OCI-LY7 (cell line): ENCODE results near the gene SPNS2. TPM values are rescaled to one million over a fixed set of nuclear protein-coding genes. Genes with fewer than 3 reads are reported as not detected.

Experiments used
- BruUV-seq: library from RNA; stranded (reverse); fragments of 400-500 nt; replicated peaks from 2 replicates; lab custom pipeline; 2021; lab: Mats Ljungman, UMichigan
- CTCF ChIA-PET: fragments of 300-600 bp; sonication (Branson Sonifier 250); formaldehyde crosslinking; loops from one replicate; lab custom pipeline; 2022; ENCODE audit warnings: antibody characterized with exemption; ENCODE audit not compliant: unreplicated experiment; lab: Charles Lee
- POLR2A ChIA-PET: fragments of 300-600 bp; sonication (Branson Sonifier 250); formaldehyde crosslinking; loops from one replicate; lab custom pipeline; 2022; ENCODE audit warnings: antibody characterized with exemption; lab: Charles Lee
- DNase-seq: peaks from one replicate; pipeline ENCODE4 v3.0.0-alpha.2; 2015; ENCODE audit warnings: low spot score
- H2AFZ ChIP-seq: fragments of 200-600 bp; sonication (generic), shearing (Covaris generic); 2 replicates; pipeline ENCODE4 v1.6.1; 2014; ENCODE audit warnings: mild to moderate bottlenecking, antibody characterized with exemption, low read length, moderate library complexity
- H3K27ac ChIP-seq: fragments of 200-600 bp; sonication (generic); 2 replicates; pipeline ENCODE4 v1.5.1; 2014; ENCODE audit warnings: mixed run types, low read depth, mild to moderate bottlenecking, moderate library complexity, low read length, inconsistent platforms; ENCODE audit not compliant: poor library complexity, severe bottlenecking
- H3K36me3 ChIP-seq: fragments of 200-600 bp; sonication (generic); 2 replicates; pipeline ENCODE4 v1.6.1; 2014; ENCODE audit warnings: mild to moderate bottlenecking, antibody characterized with exemption, low read length, moderate library complexity, mixed read lengths; ENCODE audit not compliant: insufficient read depth
- H3K4me1 ChIP-seq: fragments of 200-600 bp; sonication (generic); 2 replicates; pipeline ENCODE4 v1.5.1; 2014; ENCODE audit warnings: mild to moderate bottlenecking, low read length; ENCODE audit not compliant: insufficient read depth, poor library complexity, severe bottlenecking
- H3K4me2 ChIP-seq: fragments of 200-600 bp; sonication (generic); 2 replicates; pipeline ENCODE4 v1.6.1; 2014; ENCODE audit warnings: mild to moderate bottlenecking, low read length
- H3K4me3 ChIP-seq: fragments of 200-600 bp; sonication (generic); 2 replicates; pipeline ENCODE4 v1.5.1; 2014; ENCODE audit warnings: mild to moderate bottlenecking, low read depth, low read length; ENCODE audit not compliant: poor library complexity, severe bottlenecking
- H3K79me2 ChIP-seq: fragments of 200-600 bp; sonication (generic); 2 replicates; pipeline ENCODE4 v1.6.1; 2016; ENCODE audit warnings: low read depth, mild to moderate bottlenecking, low read length, moderate library complexity, mixed read lengths; ENCODE audit not compliant: insufficient read depth
- H3K9me2 ChIP-seq: fragments of 200-600 bp; sonication (generic); 2 replicates; pipeline ENCODE4 v1.6.1; 2016; ENCODE audit warnings: mild to moderate bottlenecking, low read length, mixed read lengths; ENCODE audit not compliant: insufficient read depth
- H3K9me3 ChIP-seq: fragments of 200-600 bp; sonication (generic); 2 replicates; pipeline ENCODE4 v1.6.1; 2014; ENCODE audit warnings: mild to moderate bottlenecking, mixed run types, low read length, mixed read lengths
- H4K20me1 ChIP-seq: fragments of 200-600 bp; sonication (generic); 2 replicates; pipeline ENCODE4 v1.6.1; 2014; ENCODE audit warnings: mild to moderate bottlenecking, antibody characterized with exemption, low read length, moderate library complexity, mixed read lengths; ENCODE audit not compliant: insufficient read depth
- CTCF ChIP-seq: fragments of 200-600 bp; sonication (generic); conservative IDR thresholded peaks from 2 replicates; pipeline ENCODE4 v1.5.1; 2014; ENCODE audit warnings: mild to moderate bottlenecking, antibody characterized with exemption, low read length, moderate library complexity, mixed read lengths
- EZH2phosphoT487 ChIP-seq: fragments of 200-600 bp; sonication (generic); IDR thresholded peaks from 2 replicates; pipeline ENCODE4 v1.6.1; 2018; ENCODE audit warnings: low read depth, borderline replicate concordance, mild to moderate bottlenecking, mixed run types, antibody characterized with exemption, low read length, moderate library complexity, mixed read lengths
- intact Hi-C: fragments of 100-400 bp; cut with micrococcal nuclease; formaldehyde crosslinking; loops from one replicate; pipeline ENCODE4 v1.10.0; 2022; ENCODE audit not compliant: unreplicated experiment
- total RNA-seq, 2 experiments: library from RNA; depleted of rRNA in 1 of 2; stranded (reverse); fragments of >200 nt in 1 of 2; shearing (Covaris generic) in 1 of 2; gene quantifications; 2 replicates each; pipeline ENCODE4 v1.2.3, GENCODE V29; 2014 to 2022

The SPNS2 gene
- total RNA-seq, 2 experiments from 2014 or later: 1.6 to 5.4 TPM

DNA sequence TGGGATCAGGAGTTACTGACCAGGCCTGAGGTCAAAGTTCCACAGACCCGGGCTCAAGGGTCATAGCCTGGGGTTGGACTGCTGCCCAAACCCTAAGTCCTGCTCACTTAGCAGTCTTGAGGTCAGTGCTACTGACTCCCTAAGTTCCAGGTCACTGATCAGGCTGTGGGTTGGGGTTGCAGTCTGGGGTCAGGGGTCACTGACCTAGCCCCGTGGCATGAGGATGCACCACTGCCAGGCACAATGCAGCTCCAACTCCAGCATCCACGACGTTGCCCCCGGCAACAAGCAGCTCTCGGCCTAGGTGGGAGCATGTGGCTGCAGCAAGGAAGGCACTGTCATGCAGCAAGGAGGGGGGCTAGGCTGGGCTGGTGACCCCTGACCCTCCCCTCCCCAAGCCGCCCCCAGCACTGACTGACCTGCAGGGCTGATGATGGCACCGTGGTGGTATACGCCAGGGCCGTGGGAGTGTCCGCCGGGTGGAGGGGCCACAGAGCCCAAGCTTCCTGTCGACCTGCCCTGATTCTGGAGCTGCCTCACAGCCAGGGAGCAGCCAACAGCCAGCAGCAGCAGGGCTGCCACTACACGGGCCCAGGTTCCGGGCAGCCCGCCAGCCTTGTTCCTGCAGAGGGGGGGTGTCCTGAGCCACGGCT, 60.6 kb downstream of the SPNS2 start:
- H3K27ac ChIP-seq: no peak overlapping the region
- POLR2A ChIA-PET: no interaction called here

DNA sequence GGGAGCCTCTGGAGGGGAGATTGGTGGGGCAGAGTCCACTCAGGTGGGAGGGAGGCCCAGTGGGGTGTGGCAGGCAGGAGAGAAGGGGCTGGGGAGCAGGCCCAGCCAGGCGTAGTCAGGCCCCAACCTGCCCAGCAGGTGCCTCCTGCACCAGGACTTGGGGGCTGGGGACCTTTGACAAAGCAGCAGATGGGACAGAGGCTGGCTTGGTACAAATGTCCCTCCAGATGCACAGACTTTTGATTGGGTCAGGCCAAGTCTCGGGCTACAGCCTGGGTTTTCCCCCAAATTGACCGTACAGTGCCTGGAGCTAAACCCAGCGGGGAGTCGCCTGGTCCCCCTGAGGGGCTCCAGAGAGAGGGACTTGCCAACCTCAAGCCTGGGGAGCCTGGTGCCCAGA, 61.3 kb downstream of the SPNS2 start:
- ChIA-PET CTCF (no interaction called here), POLR2A (no interaction called here)
- Histone ChIP-seq H3K27ac (no peak overlapping the region), H3K9me2 (no peaks in the 10 kb centered on the region), H4K20me1 (no peaks in the 10 kb centered on the region), H3K4me3 (no peak overlapping the region), H3K4me2 (no peak overlapping the region), H3K36me3 (0 out of 2 replicates have a peak, but pooled peaks cover under 1% of the 10 kb centered on the region), H3K4me1 (peaks cover 38% of the 10 kb centered on the region), H3K79me2 (peaks cover 2% of the 10 kb centered on the region; the same call in 1 of the 2 replicates), H3K9me3 (no peaks in the 10 kb centered on the region), H2AFZ (no peak overlapping the region)
- DNase-seq: no peak
- no TSS peak for BruUV-seq
- intact Hi-C loops: loop anchor here (5.0 to 10.0 kb wide), 2 partner anchors 145 to 418 kb away; partner anchors contain the start of genes CYB5D2, PELP1 and ZZEF1
- TF ChIP-seq EZH2phosphoT487: no peak
- no peak for TF ChIP-seq CTCF

More for the DNA sequence above, 60.6 kb downstream of the SPNS2 start:
- Histone ChIP-seq H3K4me2 (no peak overlapping the region), H3K4me1 (peaks cover 38% of the 10 kb centered on the region), H2AFZ (no peak overlapping the region), H3K36me3 (peaks cover 7% of the 10 kb centered on the region), H3K9me3 (no peaks in the 10 kb centered on the region), H3K4me3 (no peak overlapping the region), H3K9me2 (no peaks in the 10 kb centered on the region), H3K79me2 (peaks cover 9% of the 10 kb centered on the region), H4K20me1 (no peaks in the 10 kb centered on the region)
- BruUV-seq: no TSS peak
- CTCF ChIA-PET: no interaction called here
- intact Hi-C loops: loop anchor here (5.0 kb wide), 1 partner anchor 417 kb away; the partner anchor contains the start of genes CYB5D2 and ZZEF1
- TF ChIP-seq EZH2phosphoT487 (no peak), CTCF (no peak)
- no peak for DNase-seq

DNA sequence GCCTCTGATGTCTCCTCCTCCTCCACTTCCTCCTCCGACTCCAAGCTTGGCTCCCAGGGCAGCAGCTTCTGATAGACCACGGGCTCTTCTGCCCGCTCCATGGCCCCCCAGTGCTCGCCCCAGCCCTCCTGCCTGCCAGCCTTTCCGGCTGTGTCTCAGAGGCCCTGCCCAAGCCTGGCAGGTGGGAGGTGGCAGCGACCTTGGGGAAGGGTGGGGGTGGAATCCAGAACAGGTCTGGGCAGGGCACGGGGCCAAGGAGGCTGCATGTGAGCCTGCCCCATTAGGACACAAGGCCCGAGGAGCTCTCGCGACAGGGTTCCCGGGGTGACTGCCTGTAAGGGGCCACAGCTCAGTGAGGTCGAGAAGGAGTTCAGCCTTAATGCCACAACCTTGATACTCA, 61.7 kb downstream of the SPNS2 start, which contains the start of gene GGT6:
GGT6 (minus strand) TSS at position 157 of the 400 bp plus-strand sequence; CDS start at position 101, 56 bp downstream.
- Histone ChIP-seq H4K20me1 (no peaks in the 10 kb centered on the region), H3K79me2 (no peaks in the 10 kb centered on the region), H3K4me1 (peaks cover 38% of the 10 kb centered on the region), H3K9me2 (no peaks in the 10 kb centered on the region), H3K27ac (no peak within 1 kb of the TSS), H3K4me3 (no peak within 1 kb of the TSS), H2AFZ (no peak within 1 kb of the TSS), H3K36me3 (no peaks in the 10 kb centered on the region), H3K9me3 (no peaks in the 10 kb centered on the region), H3K4me2 (no peak within 1 kb of the TSS)
- no peak for TF ChIP-seq EZH2phosphoT487
- TF ChIP-seq CTCF: no peak
- BruUV-seq: no TSS peak
- CTCF ChIA-PET: no interaction called here
- no peak for DNase-seq
- POLR2A ChIA-PET: no interaction called here
- intact Hi-C loops: loop anchor here (10.0 kb wide), 1 partner anchor 144 kb away; the partner anchor contains the start of gene PELP1
